ENCODE data around the gene CRACR2B.

GRCh38 chr11:839875-840617, 12.3 kb downstream of the CRACR2B start:
- TF ChIP-seq CTCF (conservative IDR thresholded peaks at IDR 0.05; ENCODE audit: low read length) (peak; percentile 54), EZH2phosphoT487 (IDR thresholded peaks at IDR 0.05; ENCODE audit: borderline replicate concordance) (no peak)

Measured in Loucy (cell line).